Activated T-helper 1 cell treated with anti-CD3 and anti-CD28 coated beads, Interleukin-2, amount 50 U/mL, for 16 hours (primary cell): ENCODE data around the gene VSIG10L2.

ENCODE experiments used
- DNase-seq, 2 donors: peaks; one replicate each; pipeline ENCODE4 v3.0.0-alpha.2; 2020; ENCODE audit warnings: low read depth in 1 of 2, low spot score in 1 of 2

The VSIG10L2 gene

DNA sequence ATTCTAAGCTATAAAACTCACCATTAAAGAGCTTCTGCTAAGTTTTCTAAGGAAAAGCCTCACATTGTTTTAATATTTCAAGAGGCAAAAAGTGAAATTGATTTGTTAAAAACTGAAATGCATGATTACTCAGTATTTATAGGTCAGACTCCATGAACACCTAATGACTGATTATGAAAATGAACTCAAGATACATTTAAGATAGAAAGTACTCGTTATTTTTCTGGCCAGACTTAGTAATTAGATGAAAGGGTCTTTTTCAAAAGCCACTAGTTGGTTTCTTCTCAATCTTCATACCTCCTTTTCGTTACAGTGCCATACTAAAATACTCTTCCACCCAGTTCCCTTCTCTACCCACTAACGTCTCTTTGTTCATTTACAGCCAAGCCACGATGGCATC is 56.3 kb downstream of the VSIG10L2 start:
- DNase-seq: no peak
